SH-SY5Y (cell line): ENCODE results near the gene MMP24OS.

Source experiments
- GATA2 ChIP-seq: IDR thresholded peaks from 2 replicates; pipeline ENCODE4 v1.6.1; 2011; ENCODE audit warnings: mild to moderate bottlenecking, low read depth, low read length
- GATA3 ChIP-seq: IDR thresholded peaks from 2 replicates; pipeline ENCODE4 v1.6.1; 2011; ENCODE audit warnings: low read depth, mild to moderate bottlenecking, low read length, moderate library complexity

- TF ChIP-seq GATA2 (no peak), GATA3 (no peak)
Measured at GRCh38 chr20:35311822-35312221, 33.9 kb upstream of the MMP24OS start.
